Measurements from ENCODE around the gene KTN1. TPM values are rescaled to one million over a fixed set of nuclear protein-coding genes. Genes with fewer than 3 reads are reported as not detected.

KTN1 gene
- total RNA-seq, 1 experiment from 2014 or later: 125 TPM

DNA sequence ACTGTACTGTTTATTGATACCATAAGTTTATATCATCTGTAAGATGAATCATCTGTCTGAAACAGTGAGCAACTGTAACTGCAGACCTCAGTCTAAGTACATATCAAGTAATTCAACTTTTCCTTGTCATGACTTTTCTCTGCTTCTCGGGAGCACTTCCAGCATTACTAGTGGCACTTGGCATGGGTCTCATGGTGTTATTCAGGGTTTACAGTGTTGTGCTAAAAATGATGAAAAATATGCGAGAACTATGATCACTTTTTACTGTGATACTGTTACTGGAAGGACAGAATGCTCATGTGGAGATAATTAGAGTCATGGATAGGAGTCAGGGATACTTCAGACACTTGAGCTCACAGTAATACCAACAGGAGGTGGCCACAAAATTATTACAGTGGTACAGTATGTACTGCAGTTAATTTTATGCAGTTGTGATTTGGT lies 8.3 kb downstream of the KTN1 start:
- ChIA-PET POLR2A (no interaction called here), CTCF (interaction anchor here (0.9 kb wide), 1 partner anchor 142 kb away, joined by 3 read pairs; no protein-coding TSS in a partner anchor)

DNA sequence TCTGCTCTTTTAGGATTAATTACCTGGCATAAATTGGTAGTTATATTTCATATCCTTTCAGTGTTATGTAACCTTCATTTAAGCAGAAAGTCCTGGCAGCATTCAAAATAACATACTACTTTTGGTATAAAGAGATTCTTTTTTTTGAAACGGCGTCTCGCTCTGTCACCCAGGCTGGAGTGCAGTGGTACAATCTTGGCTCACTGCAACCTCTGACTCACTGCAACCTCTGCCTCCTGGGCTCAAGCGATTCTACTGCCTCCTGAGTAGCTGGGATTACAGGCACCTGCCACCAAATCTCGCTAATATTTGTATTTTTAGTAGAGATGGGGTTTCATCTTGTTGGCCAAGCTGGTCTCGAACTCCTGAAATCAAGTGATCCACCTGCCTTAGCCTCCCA lies 9.2 kb downstream of the KTN1 start:
- ChIA-PET POLR2A (no interaction called here), CTCF (interaction anchor here (0.7 to 0.8 kb wide), 3 partner anchors 34 to 149 kb away, joined by 3 to 4 read pairs (median 3); partner anchors contain the start of gene TBPL2)
- H3K27me3 Mint-ChIP-seq (ENCODE audit: low read depth): no peaks in the 10 kb centered on the region
- no peak overlapping the region for H3K27ac Mint-ChIP-seq
- H3K4me3 Mint-ChIP-seq: no peak overlapping the region
- no peak for ATAC-seq
- H3K4me1 Mint-ChIP-seq: peaks cover 64% of the 10 kb centered on the region
- no peaks in the 10 kb centered on the region for H3K36me3 Mint-ChIP-seq
- TF ChIP-seq ATF1 (CRISPR knock-in tag; IDR thresholded peaks at IDR 0.05): no peak
- TF ChIP-seq, protein P1, sequence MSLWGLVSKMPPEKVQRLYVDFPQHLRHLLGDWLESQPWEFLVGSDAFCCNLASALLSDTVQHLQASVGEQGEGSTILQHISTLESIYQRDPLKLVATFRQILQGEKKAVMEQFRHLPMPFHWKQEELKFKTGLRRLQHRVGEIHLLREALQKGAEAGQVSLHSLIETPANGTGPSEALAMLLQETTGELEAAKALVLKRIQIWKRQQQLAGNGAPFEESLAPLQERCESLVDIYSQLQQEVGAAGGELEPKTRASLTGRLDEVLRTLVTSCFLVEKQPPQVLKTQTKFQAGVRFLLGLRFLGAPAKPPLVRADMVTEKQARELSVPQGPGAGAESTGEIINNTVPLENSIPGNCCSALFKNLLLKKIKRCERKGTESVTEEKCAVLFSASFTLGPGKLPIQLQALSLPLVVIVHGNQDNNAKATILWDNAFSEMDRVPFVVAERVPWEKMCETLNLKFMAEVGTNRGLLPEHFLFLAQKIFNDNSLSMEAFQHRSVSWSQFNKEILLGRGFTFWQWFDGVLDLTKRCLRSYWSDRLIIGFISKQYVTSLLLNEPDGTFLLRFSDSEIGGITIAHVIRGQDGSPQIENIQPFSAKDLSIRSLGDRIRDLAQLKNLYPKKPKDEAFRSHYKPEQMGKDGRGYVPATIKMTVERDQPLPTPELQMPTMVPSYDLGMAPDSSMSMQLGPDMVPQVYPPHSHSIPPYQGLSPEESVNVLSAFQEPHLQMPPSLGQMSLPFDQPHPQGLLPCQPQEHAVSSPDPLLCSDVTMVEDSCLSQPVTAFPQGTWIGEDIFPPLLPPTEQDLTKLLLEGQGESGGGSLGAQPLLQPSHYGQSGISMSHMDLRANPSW (CRISPR knock-in tag; conservative IDR thresholded peaks at IDR 0.05; ENCODE audit: low read depth): no peak
- H3K9me3 Mint-ChIP-seq: no peaks in the 10 kb centered on the region
- no peak for DNase-seq (ENCODE audit: low spot score)

More for the DNA sequence above, 8.3 kb downstream of the KTN1 start:
- no peak for TF ChIP-seq RORB (CRISPR knock-in tag; IDR thresholded peaks at IDR 0.05)
- TF ChIP-seq NR3C1 (CRISPR knock-in tag; conservative IDR thresholded peaks at IDR 0.05; ENCODE audit: low read depth): no peak
- TF ChIP-seq ZNF281 (CRISPR knock-in tag; IDR thresholded peaks at IDR 0.05): no peak
- no peak for TF ChIP-seq TP53 (CRISPR knock-in tag; IDR thresholded peaks at IDR 0.05)
- no peak for TF ChIP-seq ZNF121 (CRISPR knock-in tag; IDR thresholded peaks at IDR 0.05)
- TF ChIP-seq, protein P2, sequence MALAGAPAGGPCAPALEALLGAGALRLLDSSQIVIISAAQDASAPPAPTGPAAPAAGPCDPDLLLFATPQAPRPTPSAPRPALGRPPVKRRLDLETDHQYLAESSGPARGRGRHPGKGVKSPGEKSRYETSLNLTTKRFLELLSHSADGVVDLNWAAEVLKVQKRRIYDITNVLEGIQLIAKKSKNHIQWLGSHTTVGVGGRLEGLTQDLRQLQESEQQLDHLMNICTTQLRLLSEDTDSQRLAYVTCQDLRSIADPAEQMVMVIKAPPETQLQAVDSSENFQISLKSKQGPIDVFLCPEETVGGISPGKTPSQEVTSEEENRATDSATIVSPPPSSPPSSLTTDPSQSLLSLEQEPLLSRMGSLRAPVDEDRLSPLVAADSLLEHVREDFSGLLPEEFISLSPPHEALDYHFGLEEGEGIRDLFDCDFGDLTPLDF (CRISPR knock-in tag; IDR thresholded peaks at IDR 0.05): no peak
- TF ChIP-seq ZNF416 (CRISPR knock-in tag; IDR thresholded peaks at IDR 0.05): no peak
- no peak for TF ChIP-seq CREB1 (CRISPR knock-in tag; IDR thresholded peaks at IDR 0.05)
- no peak for TF ChIP-seq ESRRA (CRISPR knock-in tag; IDR thresholded peaks at IDR 0.05; ENCODE audit: borderline replicate concordance)
- no peak for TF ChIP-seq SMAD4 (CRISPR knock-in tag; IDR thresholded peaks at IDR 0.05)
- no peak for TF ChIP-seq ZNF396 (CRISPR knock-in tag; IDR thresholded peaks at IDR 0.05; ENCODE audit: borderline replicate concordance)
- no peak for TF ChIP-seq ZNF263 (CRISPR knock-in tag; IDR thresholded peaks at IDR 0.05; ENCODE audit: low read depth)
- no peak for TF ChIP-seq ARID4B (CRISPR knock-in tag; IDR thresholded peaks at IDR 0.05; ENCODE audit: borderline replicate concordance)
- no peak for TF ChIP-seq ELF4 (CRISPR knock-in tag; IDR thresholded peaks at IDR 0.05; ENCODE audit: low read depth)
- Mint-ChIP-seq H3K36me3 (no peaks in the 10 kb centered on the region), H3K4me1 (peaks cover 55% of the 10 kb centered on the region), H3K27ac (peak overlapping the region; percentile 60; the same call in 1 of the 2 replicates), H3K4me3 (no peak overlapping the region), H3K9me3 (no peaks in the 10 kb centered on the region), H3K27me3 (ENCODE audit: low read depth) (no peaks in the 10 kb centered on the region)
- ATAC-seq: no peak
- DNase-seq (ENCODE audit: low spot score): no peak
